Fibroblast of peridontal ligament (primary cell): Measurements from ENCODE around the gene ACER3.

Experiments
- DNase-seq: peaks from one replicate; pipeline ENCODE4 v3.0.0-alpha.2; 2010; ENCODE audit errors: extremely low read depth

ACER3 gene

GRCh38 chr11:77074205-77074604 lies 213.5 kb downstream of the ACER3 start:
- no peak for DNase-seq

GRCh38 chr11:77074626-77075221 lies 214.0 kb downstream of the ACER3 start:
- no peak for DNase-seq

GRCh38 chr11:77075425-77075905 lies 214.7 kb downstream of the ACER3 start:
- DNase-seq = no peak
